Mesothelial cell of epicardium (in vitro differentiated cells): ENCODE results near the gene FOXI2. TPM values are rescaled to one million over a fixed set of nuclear protein-coding genes. Genes with fewer than 3 reads are reported as not detected.

Source experiments
- DNase-seq, 2 experiments: peaks; one replicate each; pipeline ENCODE4 v3.0.0; 2021; ENCODE audit warnings: low spot score in 2 of 2; ENCODE audit not compliant: unreplicated experiment in 2 of 2
- H3K27ac Mint-ChIP-seq: 2 replicates; pipeline ENCODE4 v1.8.0; 2021; ENCODE audit warnings: mixed read lengths
- H3K27me3 Mint-ChIP-seq: 2 replicates; pipeline ENCODE4 v1.8.0; 2021; ENCODE audit warnings: low read depth, mixed read lengths
- H3K36me3 Mint-ChIP-seq: 2 replicates; pipeline ENCODE4 v1.8.0; 2021; ENCODE audit warnings: mixed read lengths
- H3K4me1 Mint-ChIP-seq: 2 replicates; pipeline ENCODE4 v1.8.0; 2021; ENCODE audit warnings: mixed read lengths
- H3K4me3 Mint-ChIP-seq: 2 replicates; pipeline ENCODE4 v1.8.0; 2021; ENCODE audit warnings: mild to moderate bottlenecking, moderate library complexity, mixed read lengths
- H3K9me3 Mint-ChIP-seq: 2 replicates; pipeline ENCODE4 v1.8.0; 2021; ENCODE audit warnings: mixed read lengths
- total RNA-seq: library from RNA; stranded (reverse); gene quantifications from 3 replicates; pipeline ENCODE4 v1.2.1, GENCODE V29; 2021
- TF ChIP-seq, protein P1 (sequence below): fragments of 200-600 bp; sonication (generic); IDR thresholded peaks from one replicate; pipeline ENCODE4 v1.5.0; 2021; ENCODE audit warnings: antibody characterized with exemption; ENCODE audit not compliant: unreplicated experiment

FOXI2 gene
- total RNA-seq, 1 donor from 2014 or later: not detected

DNA sequence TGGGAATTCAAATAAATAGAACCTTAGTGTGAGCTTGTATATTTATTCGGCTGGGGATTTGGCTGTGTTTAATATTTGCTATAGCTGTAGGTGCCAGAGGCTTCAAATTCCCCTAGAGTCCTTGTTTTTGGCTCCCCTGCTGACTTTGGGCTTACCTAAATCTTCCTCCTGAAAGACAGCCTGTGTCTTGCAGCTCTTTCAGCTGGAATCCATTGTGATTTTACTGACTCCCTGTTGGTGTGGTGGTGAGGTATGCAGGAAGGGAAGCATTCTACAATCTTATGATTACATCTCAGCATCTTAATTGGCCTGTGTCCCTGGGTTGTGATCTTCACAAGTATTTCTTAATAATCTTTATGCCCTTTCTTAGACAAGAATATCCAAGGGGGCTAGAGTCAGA, 25.9 kb downstream of the FOXI2 start:
- H3K4me1 Mint-ChIP-seq: no peaks in the 10 kb centered on the region
- DNase-seq: no peak
- peaks cover 9% of the 10 kb centered on the region for H3K9me3 Mint-ChIP-seq
- no peak overlapping the region for H3K4me3 Mint-ChIP-seq
- TF ChIP-seq, protein P1, sequence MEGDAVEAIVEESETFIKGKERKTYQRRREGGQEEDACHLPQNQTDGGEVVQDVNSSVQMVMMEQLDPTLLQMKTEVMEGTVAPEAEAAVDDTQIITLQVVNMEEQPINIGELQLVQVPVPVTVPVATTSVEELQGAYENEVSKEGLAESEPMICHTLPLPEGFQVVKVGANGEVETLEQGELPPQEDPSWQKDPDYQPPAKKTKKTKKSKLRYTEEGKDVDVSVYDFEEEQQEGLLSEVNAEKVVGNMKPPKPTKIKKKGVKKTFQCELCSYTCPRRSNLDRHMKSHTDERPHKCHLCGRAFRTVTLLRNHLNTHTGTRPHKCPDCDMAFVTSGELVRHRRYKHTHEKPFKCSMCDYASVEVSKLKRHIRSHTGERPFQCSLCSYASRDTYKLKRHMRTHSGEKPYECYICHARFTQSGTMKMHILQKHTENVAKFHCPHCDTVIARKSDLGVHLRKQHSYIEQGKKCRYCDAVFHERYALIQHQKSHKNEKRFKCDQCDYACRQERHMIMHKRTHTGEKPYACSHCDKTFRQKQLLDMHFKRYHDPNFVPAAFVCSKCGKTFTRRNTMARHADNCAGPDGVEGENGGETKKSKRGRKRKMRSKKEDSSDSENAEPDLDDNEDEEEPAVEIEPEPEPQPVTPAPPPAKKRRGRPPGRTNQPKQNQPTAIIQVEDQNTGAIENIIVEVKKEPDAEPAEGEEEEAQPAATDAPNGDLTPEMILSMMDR: no peak
- H3K27me3 Mint-ChIP-seq: peaks cover 56% of the 10 kb centered on the region
- H3K36me3 Mint-ChIP-seq: no peaks in the 10 kb centered on the region
- no peak overlapping the region for H3K27ac Mint-ChIP-seq

DNA sequence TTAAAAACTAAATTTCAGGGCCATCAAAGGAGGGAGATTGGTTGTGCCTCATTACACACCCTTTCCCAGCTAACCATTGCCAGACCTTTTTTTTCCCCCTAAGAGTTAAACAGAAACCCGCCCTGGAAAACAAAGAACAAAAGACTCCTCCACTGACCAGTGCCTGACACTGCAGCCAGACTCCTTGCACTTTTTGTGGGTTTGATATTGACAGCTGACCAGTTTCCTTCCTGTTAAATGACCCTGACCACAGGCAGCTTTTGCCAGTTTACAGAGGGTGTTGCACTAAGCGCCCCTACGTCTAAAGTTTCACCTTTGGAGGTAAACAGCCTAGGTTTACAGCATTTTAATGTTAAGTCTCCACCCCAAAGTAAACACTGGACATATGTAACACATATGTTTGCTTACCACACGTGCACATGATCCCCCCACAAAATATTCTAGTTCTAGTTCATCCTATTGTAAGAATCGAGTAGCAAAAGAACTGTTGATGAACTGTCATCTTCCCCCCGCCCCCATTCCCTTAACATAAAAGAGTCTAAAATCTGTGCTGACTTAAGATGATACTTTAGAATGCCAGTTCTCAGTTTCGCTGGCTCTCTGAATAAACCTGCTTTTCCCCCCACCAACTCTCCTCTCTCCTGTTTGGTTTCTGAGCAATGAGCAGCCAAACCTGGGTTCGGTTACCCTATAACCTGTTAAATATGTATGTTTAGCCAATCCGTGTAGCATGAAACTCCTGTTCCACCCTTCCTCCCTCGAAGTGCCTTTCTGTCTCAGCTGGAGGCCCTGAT, 38.0 kb downstream of the FOXI2 start:
- no peak for DNase-seq
- H3K27me3 Mint-ChIP-seq: peaks cover 21% of the 10 kb centered on the region
- no peaks in the 10 kb centered on the region for H3K9me3 Mint-ChIP-seq
- no peak overlapping the region for H3K27ac Mint-ChIP-seq
- TF ChIP-seq, protein P1: no peak
- H3K4me1 Mint-ChIP-seq: no peaks in the 10 kb centered on the region
- H3K4me3 Mint-ChIP-seq: no peak overlapping the region
- H3K36me3 Mint-ChIP-seq: no peaks in the 10 kb centered on the region

DNA sequence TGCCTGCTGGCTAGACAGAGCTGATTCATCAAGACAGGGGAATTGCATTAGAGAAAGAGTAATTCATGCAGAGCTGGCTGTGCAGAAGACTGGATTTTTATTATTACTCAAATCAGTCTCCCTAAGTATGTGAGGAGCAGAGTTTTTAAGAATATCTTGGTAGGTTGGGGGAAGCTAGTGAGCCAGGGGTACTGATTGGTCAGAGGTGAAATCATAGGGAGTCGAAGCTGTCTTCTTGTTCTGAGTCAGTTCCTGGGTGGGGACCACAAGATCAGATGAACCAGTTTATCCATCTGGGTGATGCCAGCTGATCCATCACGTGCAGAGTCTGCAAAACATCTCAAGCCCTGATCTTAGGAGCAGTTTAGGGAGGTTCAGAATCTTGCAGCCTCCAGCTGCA, 39.8 kb downstream of the FOXI2 start:
- Mint-ChIP-seq H3K4me3 (no peak overlapping the region), H3K9me3 (no peaks in the 10 kb centered on the region), H3K27me3 (peaks cover 24% of the 10 kb centered on the region), H3K4me1 (no peaks in the 10 kb centered on the region), H3K36me3 (no peaks in the 10 kb centered on the region), H3K27ac (no peak overlapping the region)
- TF ChIP-seq, protein P1: no peak
- DNase-seq: no peak

DNA sequence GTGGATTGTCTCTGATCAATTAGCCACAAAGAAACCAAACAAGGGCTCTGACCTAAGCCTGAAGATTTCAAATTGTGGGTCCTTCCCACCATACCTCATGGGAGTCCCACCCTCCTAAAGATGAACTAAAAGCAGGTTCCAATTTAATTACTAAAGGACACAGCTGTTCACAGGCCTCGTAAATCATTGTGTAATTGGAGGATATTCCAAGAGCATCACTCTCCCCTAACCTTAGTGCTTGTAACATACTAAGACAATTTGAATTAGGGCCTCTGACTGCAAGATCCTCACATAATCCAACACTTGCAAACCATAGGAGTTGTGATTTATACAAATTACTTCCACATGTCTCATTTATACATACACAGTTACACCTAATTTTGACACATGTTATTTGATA, 44.4 kb downstream of the FOXI2 start:
- TF ChIP-seq, protein P1: no peak
- no peak for DNase-seq
- H3K36me3 Mint-ChIP-seq: no peaks in the 10 kb centered on the region
- H3K4me3 Mint-ChIP-seq: no peak overlapping the region
- H3K27ac Mint-ChIP-seq: no peak overlapping the region
- peaks cover 12% of the 10 kb centered on the region for H3K9me3 Mint-ChIP-seq
- peaks cover 21% of the 10 kb centered on the region for H3K27me3 Mint-ChIP-seq
- no peaks in the 10 kb centered on the region for H3K4me1 Mint-ChIP-seq

DNA sequence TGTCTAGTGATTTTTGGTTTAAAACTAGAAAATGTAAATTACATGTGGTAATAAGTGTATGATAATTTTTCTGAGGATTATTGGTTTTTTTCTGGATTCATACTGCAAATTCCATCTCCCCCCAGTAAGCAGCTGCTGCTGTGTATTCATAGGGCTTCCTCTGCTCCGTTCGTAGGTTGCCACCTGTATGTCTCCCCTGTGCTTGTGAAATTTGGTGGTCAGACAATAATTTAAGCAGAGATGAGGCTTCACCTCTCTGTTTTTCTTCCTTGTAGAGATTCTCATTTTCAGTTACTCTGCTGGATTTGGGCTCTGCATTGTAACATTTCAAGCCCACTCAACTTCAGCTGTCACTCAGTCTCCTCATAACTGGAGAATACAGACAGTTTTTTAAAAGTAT, 50.9 kb downstream of the FOXI2 start:
- H3K9me3 Mint-ChIP-seq: peaks cover 15% of the 10 kb centered on the region
- H3K27ac Mint-ChIP-seq: no peak overlapping the region
- TF ChIP-seq, protein P1: no peak
- no peak for DNase-seq
- no peak overlapping the region for H3K4me3 Mint-ChIP-seq
- no peaks in the 10 kb centered on the region for H3K4me1 Mint-ChIP-seq
- H3K36me3 Mint-ChIP-seq: no peaks in the 10 kb centered on the region
- H3K27me3 Mint-ChIP-seq: peaks cover 42% of the 10 kb centered on the region
